Brain microvascular endothelial cell (primary cell): ENCODE data around the gene CNKSR3.

Experiments used
- DNase-seq: peaks from one replicate; pipeline ENCODE4 v3.0.0-alpha.2; 2020
- H3K27ac ChIP-seq: fragments of 250-450 bp; sonication (Bioruptor Pico); 2 replicates; pipeline ENCODE4 v1.5.1; 2020; ENCODE audit warnings: mild to moderate bottlenecking, moderate library complexity
- H3K27me3 ChIP-seq: fragments of 250-450 bp; sonication (Bioruptor Pico); replicated peaks from 2 replicates; pipeline ENCODE4 v1.5.1; 2020; ENCODE audit warnings: mild to moderate bottlenecking
- H3K36me3 ChIP-seq: fragments of 250-450 bp; sonication (Bioruptor Pico); replicated peaks from 2 replicates; pipeline ENCODE4 v1.5.1; 2020; ENCODE audit warnings: mild to moderate bottlenecking
- H3K4me3 ChIP-seq: 2 replicates; pipeline ENCODE4 v1.5.1; 2011; ENCODE audit warnings: low read depth, mild to moderate bottlenecking, control low read depth, low read length, moderate library complexity
- CTCF ChIP-seq: IDR thresholded peaks from 2 replicates; pipeline ENCODE4 v1.5.1; 2011; ENCODE audit warnings: low read depth, mild to moderate bottlenecking, moderate library complexity, low read length, control low read depth, inconsistent platforms; ENCODE audit errors: missing control alignments
- in situ Hi-C: cut with HindIII; loops from 2 replicates; pipeline ENCODE4 v1.10.0; 2017; ENCODE audit warnings: low sequenced_read_pairs, low pct_ligation_motif_present

CNKSR3 gene

GRCh38 chr6:154384191-154384590 is 126.3 kb downstream of the CNKSR3 start:
- no peak for TF ChIP-seq CTCF
- in situ Hi-C loops, result no loop called here
- Histone ChIP-seq H3K4me3 (no peak overlapping the region), H3K27ac (no peak overlapping the region), H3K36me3 (no peaks in the 10 kb centered on the region), H3K27me3 (no peaks in the 10 kb centered on the region)
- no peak for DNase-seq

GRCh38 chr6:154383273-154383672 is 127.2 kb downstream of the CNKSR3 start:
- Histone ChIP-seq H3K36me3 (no peaks in the 10 kb centered on the region), H3K4me3 (no peak overlapping the region), H3K27ac (no peak overlapping the region), H3K27me3 (no peaks in the 10 kb centered on the region)
- no peak for DNase-seq
- in situ Hi-C loops, result no loop called here
- TF ChIP-seq CTCF, result no peak

- Histone ChIP-seq H3K27ac (no peak overlapping the region), H3K27me3 (no peaks in the 10 kb centered on the region), H3K36me3 (no peaks in the 10 kb centered on the region), H3K4me3 (no peak overlapping the region)
- in situ Hi-C loops, result no loop called here
- no peak for TF ChIP-seq CTCF
- DNase-seq, result no peak
Measured at GRCh38 chr6:154382740-154383139, 127.7 kb downstream of the CNKSR3 start.

GRCh38 chr6:154381548-154381947 is 128.9 kb downstream of the CNKSR3 start:
- no peaks in the 10 kb centered on the region for H3K27me3 ChIP-seq
- in situ Hi-C loops, result no loop called here

GRCh38 chr6:154380741-154381140 is 129.7 kb downstream of the CNKSR3 start:
- Histone ChIP-seq H3K27me3 (no peaks in the 10 kb centered on the region), H3K4me3 (no peak overlapping the region), H3K36me3 (no peaks in the 10 kb centered on the region), H3K27ac (no peak overlapping the region)
- no peak for DNase-seq
- in situ Hi-C loops, result no loop called here
- no peak for TF ChIP-seq CTCF

More at GRCh38 chr6:154381548-154381947, 128.9 kb downstream of the CNKSR3 start:
- H3K27ac ChIP-seq, result no peak overlapping the region
- H3K4me3 ChIP-seq, result no peak overlapping the region
- TF ChIP-seq CTCF, result no peak
- no peaks in the 10 kb centered on the region for H3K36me3 ChIP-seq
- no peak for DNase-seq

GRCh38 chr6:154379585-154379984 is 130.9 kb downstream of the CNKSR3 start:
- in situ Hi-C loops, result no loop called here
- no peak for TF ChIP-seq CTCF

More at GRCh38 chr6:154379585-154379984, 130.9 kb downstream of the CNKSR3 start:
- Histone ChIP-seq H3K36me3 (no peaks in the 10 kb centered on the region), H3K27ac (no peak overlapping the region), H3K27me3 (no peaks in the 10 kb centered on the region), H3K4me3 (no peak overlapping the region)
- DNase-seq, result no peak
